AG20443 (cell line): ENCODE measurements around the gene ANXA2R.
"Not testable (repeated sequence)": the region's sequence is repeated elsewhere in the genome, so short reads cannot be mapped to it uniquely, and the experiment has no call there.

ENCODE experiments used
- DNase-seq: peaks from one replicate; pipeline ENCODE4 v3.0.0; 2012; ENCODE audit warnings: low spot score, mixed read lengths

The ANXA2R gene

GRCh38 chr5:43033841-43034590, 6.1 kb downstream of the ANXA2R start:
- no peak for DNase-seq

GRCh38 chr5:43027054-43027785, 12.9 kb downstream of the ANXA2R start:
- no peak for DNase-seq

GRCh38 chr5:43025184-43025950, 14.8 kb downstream of the ANXA2R start:
- DNase-seq: not testable (repeated sequence)

- DNase-seq: no peak
These were observed 15.9 kb downstream of the ANXA2R start for GRCh38 chr5:43024217-43024616.

GRCh38 chr5:43021151-43021550, 19.0 kb downstream of the ANXA2R start:
- no peak for DNase-seq

- no peak for DNase-seq
These were observed 19.7 kb downstream of the ANXA2R start for GRCh38 chr5:43020399-43020746.

GRCh38 chr5:43019614-43020398, 20.3 kb downstream of the ANXA2R start:
- DNase-seq: peak; percentile 32

GRCh38 chr5:43019291-43019613, 20.9 kb downstream of the ANXA2R start:
- no peak for DNase-seq

- DNase-seq: peak; percentile 39
These were observed 22.7 kb downstream of the ANXA2R start for GRCh38 chr5:43017428-43017815.

GRCh38 chr5:43016217-43016779, 23.8 kb downstream of the ANXA2R start:
- DNase-seq: no peak

GRCh38 chr5:43014522-43014921, 25.6 kb downstream of the ANXA2R start:
- DNase-seq: no peak

GRCh38 chr5:43010935-43011315, 29.2 kb downstream of the ANXA2R start:
- DNase-seq: no peak

GRCh38 chr5:43008363-43009153, 31.6 kb downstream of the ANXA2R start:
- peak; percentile 65 for DNase-seq

GRCh38 chr5:43007911-43008362, 32.2 kb downstream of the ANXA2R start:
- DNase-seq: peak; percentile 71

- DNase-seq: peak; percentile 88
These were observed 32.7 kb downstream of the ANXA2R start for GRCh38 chr5:43007246-43007910.

GRCh38 chr5:43006424-43007202, 33.5 kb downstream of the ANXA2R start:
- DNase-seq: peak; percentile 35

GRCh38 chr5:43005031-43005430, 35.1 kb downstream of the ANXA2R start:
- no peak for DNase-seq

- no peak for DNase-seq
These were observed 38.4 kb downstream of the ANXA2R start for GRCh38 chr5:43001748-43002147.

GRCh38 chr5:43000914-43001313, 39.2 kb downstream of the ANXA2R start:
- no peak for DNase-seq
